IPS DF 6.9 (cell line): ENCODE data around the gene LTBP1.

Experiments used
- DNase-seq: peaks from one replicate; pipeline ENCODE4 v3.0.0-alpha.2; 2013; ENCODE audit warnings: low read depth, low spot score
- H3K27ac ChIP-seq: one replicate; pipeline ENCODE4 v1.5.1; 2013; ENCODE audit warnings: low read length, control low read depth
- H3K27me3 ChIP-seq: 2 replicates; pipeline ENCODE4 v1.6.1; 2013; ENCODE audit warnings: mild to moderate bottlenecking, low read length; ENCODE audit not compliant: control insufficient read depth, insufficient read depth
- H3K36me3 ChIP-seq: 2 replicates; pipeline ENCODE4 v1.6.1; 2013; ENCODE audit warnings: low read length; ENCODE audit not compliant: control insufficient read depth, insufficient read depth
- H3K4me1 ChIP-seq: 2 replicates; pipeline ENCODE4 v1.6.1; 2013; ENCODE audit warnings: low read length; ENCODE audit not compliant: control insufficient read depth, insufficient read depth
- H3K4me3 ChIP-seq: 2 replicates; pipeline ENCODE4 v1.5.1; 2013; ENCODE audit warnings: mild to moderate bottlenecking, low read length
- H3K9me3 ChIP-seq: 2 replicates; pipeline ENCODE4 v1.6.1; 2013; ENCODE audit warnings: low read length, inconsistent platforms; ENCODE audit not compliant: control insufficient read depth, insufficient read depth
- WGBS: extraction: QIAGEN DNeasy Blood & Tissue Kit; methylation state at CpG from one replicate; pipeline ENCODE4 v1.1.7; 2013; ENCODE audit warnings: mixed read lengths, missing lambda C conversion rate; ENCODE audit not compliant: insufficient read length, insufficient coverage; 5-methylcytosine and 5-hydroxymethylcytosine counted together

LTBP1 gene

DNA sequence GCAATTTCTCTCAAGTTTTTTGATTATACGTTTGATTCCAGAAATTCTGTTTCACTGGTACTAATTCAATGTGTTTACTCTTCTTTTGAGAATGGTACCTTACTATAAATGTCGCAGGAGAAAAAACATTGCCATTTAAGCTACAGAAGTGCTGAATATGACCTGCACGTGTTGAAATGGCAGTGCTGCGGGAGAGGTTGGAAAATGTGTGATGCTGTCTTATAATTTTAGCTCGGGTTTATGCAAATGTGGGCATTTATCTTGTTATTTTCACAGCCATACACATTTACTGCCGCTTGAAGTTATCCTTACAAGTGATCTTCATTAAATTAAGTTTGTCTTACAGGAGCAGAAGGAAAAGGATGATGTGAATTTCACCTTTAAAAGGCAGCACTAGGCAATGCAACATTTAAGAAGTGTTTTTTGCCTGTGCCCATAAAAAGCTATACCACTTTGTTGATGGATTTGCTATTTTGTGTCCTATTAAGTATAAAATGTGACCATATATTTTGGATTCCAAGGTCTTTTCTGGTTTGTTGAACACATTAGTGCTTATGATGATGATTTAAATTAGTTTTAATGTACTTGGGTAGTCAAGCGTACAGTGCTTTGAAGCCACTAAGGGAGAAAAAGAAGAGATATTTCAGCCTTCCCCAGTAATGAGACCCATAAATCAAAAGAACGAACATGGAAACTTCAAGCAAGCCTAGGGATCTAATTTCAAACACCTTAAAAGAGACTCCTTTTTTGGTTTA lies 112.1 kb downstream of the LTBP1 start:
- Histone ChIP-seq H3K36me3 (no peaks in the 10 kb centered on the region), H3K4me3 (no peak overlapping the region), H3K27me3 (no peaks in the 10 kb centered on the region), H3K9me3 (no peaks in the 10 kb centered on the region), H3K27ac (no peak overlapping the region), H3K4me1 (peaks cover 3% of the 10 kb centered on the region; the same call in 1 of the 2 replicates)
- WGBS = no CpG with 5 or more reads among the region's 8 CpGs
- DNase-seq = no peak

DNA sequence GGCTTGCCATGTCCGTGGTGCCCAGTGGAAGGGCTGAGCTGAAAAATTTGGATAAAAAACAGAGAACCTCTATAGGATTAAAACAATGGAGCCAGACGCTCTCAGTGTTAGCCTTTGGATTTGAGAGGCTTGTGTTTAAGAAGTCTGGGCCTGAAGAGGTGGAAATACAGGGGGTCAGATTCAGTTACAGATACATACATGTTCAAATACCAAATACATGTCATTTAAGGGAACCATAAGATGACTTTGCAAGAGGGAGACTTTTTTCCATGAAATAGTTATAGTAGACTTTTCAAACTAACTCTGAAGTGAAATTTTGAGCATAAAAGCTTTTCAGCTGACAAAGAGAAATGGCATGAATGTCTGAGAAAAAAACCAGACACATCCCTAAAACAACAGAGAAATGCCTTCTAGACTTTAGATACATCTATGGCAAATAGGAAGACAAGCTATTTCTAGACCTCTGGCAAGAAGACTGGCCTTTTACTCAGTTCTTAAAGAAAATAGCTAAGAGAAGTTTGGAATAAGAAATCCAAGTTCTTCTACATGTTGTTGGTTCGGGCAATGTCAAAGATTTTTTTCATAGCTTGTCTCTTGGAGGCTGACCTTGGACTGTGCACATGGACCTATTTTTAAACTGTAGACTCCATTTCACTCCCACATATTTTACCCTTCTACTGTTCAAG lies 112.9 kb downstream of the LTBP1 start:
- peaks cover 3% of the 10 kb centered on the region; the same call in 1 of the 2 replicates for H3K4me1 ChIP-seq
- H3K9me3 ChIP-seq = no peaks in the 10 kb centered on the region
- no peak overlapping the region for H3K27ac ChIP-seq
- no peaks in the 10 kb centered on the region for H3K36me3 ChIP-seq
- H3K4me3 ChIP-seq = no peak overlapping the region
- DNase-seq = no peak
- H3K27me3 ChIP-seq = no peaks in the 10 kb centered on the region
- no CpG with 5 or more reads among the region's 3 CpGs for WGBS

DNA sequence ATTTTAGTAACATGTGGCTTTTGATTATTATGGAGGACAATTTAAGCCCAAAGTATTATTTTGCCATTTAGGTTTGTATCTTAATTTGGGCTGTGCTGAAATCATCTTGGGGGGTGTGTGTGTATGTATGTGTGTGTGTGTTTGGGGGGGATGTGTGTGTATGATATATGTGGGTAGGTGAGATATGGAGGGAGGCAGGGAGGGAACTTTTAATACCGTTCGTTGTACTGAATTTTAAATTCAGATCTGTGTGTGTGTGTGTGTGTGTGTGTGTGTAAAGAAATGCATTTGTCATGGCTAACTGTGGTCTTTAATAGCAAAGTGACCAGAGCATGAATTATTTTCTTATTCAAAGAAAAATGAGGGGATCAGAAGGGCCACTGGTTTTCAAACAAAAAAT lies 113.7 kb downstream of the LTBP1 start:
- WGBS = no CpG with 5 or more reads among the region's 2 CpGs
- Histone ChIP-seq H3K27ac (no peak overlapping the region), H3K4me1 (peaks cover 3% of the 10 kb centered on the region; the same call in 1 of the 2 replicates), H3K36me3 (no peaks in the 10 kb centered on the region), H3K4me3 (no peak overlapping the region), H3K9me3 (no peaks in the 10 kb centered on the region), H3K27me3 (no peaks in the 10 kb centered on the region)
- no peak for DNase-seq

DNA sequence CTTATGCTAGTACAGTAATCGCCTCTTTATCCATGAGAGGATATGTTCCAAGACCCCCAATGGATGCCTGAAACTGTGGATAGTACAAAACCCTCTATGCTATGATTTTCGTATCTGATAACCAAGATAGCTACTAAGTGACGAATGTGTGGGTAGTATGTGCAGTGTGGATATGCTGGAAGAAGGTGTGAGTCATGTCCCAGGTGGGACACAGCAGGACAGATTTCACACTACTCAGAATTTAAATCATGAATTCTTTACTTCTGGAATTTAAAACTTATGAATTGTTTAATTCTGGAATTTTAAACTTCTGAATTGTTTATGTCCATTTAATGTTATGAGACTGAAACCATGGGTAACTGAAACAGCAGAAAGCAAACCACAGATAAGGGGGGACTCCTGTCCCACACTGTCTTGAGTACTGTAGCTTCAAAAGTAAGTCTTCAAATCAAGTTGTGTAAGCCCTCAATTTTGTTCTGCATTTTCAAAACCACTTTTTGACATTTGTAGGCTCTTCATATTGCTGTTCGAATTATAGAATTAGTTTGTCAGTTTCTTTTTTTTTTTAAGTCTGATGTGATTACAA lies 116.0 kb downstream of the LTBP1 start:
- H3K9me3 ChIP-seq = no peaks in the 10 kb centered on the region
- H3K27me3 ChIP-seq = no peaks in the 10 kb centered on the region
- no CpG with 5 or more reads among the region's 4 CpGs for WGBS
- H3K4me3 ChIP-seq = no peak overlapping the region
- no peaks in the 10 kb centered on the region for H3K4me1 ChIP-seq
- no peaks in the 10 kb centered on the region for H3K36me3 ChIP-seq
- no peak overlapping the region for H3K27ac ChIP-seq
- no peak for DNase-seq

DNA sequence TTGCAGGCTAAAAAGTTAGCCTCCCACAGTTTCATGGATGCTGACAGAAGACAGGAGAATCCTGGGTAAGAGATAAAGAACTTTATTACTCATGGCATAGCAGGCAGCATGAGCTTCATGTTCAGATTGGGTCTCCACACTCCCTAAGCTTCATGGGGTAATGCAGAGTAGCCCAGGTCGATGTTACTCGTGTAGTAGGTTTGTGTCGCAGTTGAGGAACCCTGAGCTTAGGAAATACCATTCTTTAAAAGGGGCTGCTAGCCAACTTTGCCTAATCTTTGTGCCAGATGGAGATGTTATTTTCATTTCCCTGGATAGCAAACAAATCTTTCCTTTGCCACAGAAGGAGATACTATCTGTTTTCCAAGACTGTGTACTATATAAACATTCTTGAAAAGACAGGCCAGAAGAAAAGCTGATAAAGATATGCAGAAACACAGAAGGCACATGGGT lies 117.6 kb downstream of the LTBP1 start:
- no peak for DNase-seq
- Histone ChIP-seq H3K4me3 (no peak overlapping the region), H3K27me3 (no peaks in the 10 kb centered on the region), H3K36me3 (no peaks in the 10 kb centered on the region), H3K9me3 (no peaks in the 10 kb centered on the region), H3K4me1 (no peaks in the 10 kb centered on the region), H3K27ac (no peak overlapping the region)
- no CpG with 5 or more reads among the region's 3 CpGs for WGBS

DNA sequence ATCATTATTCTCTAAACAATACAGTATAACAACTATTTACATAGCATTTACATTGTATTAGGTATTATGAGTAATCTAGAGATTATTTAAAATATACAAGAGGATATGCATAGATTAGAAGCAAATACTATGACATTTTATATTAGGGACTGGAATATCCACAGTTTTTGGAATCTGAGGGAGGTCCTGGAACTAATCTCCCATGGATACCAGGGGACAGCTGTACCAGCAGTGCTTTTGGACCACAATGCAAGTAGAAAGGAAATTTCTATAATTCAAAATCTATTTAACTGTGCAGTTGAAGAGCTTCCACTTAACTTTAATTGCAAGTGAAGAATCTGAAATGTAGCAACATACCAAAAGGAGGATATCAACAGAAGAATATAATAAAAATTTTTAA lies 120.8 kb downstream of the LTBP1 start:
- Histone ChIP-seq H3K27ac (no peak overlapping the region), H3K27me3 (no peaks in the 10 kb centered on the region), H3K4me3 (no peak overlapping the region), H3K36me3 (no peaks in the 10 kb centered on the region), H3K4me1 (no peaks in the 10 kb centered on the region), H3K9me3 (no peaks in the 10 kb centered on the region)
- no peak for DNase-seq

DNA sequence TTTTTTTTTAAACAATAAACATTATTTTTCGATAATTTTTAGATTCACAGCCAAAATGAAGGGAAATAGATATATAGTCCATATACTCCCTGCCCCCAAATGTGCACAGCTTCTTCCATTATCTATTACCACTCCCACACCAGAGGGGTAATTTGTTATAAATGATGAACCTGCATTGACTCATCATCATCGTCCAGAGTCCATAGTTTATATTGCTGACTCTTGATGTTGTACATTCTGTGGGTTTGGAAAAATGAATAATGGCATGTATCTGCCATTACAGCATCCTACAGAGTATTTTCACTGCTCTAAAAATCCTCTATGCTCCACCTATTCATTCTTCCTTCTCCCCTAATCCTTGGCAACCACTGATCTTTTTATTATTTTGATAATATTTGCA lies 121.5 kb downstream of the LTBP1 start:
- no CpG with 5 or more reads among the region's 2 CpGs for WGBS
- H3K9me3 ChIP-seq = no peaks in the 10 kb centered on the region
- no peaks in the 10 kb centered on the region for H3K4me1 ChIP-seq
- no peak overlapping the region for H3K4me3 ChIP-seq
- no peak for DNase-seq
- H3K36me3 ChIP-seq = no peaks in the 10 kb centered on the region
- no peak overlapping the region for H3K27ac ChIP-seq
- no peaks in the 10 kb centered on the region for H3K27me3 ChIP-seq

DNA sequence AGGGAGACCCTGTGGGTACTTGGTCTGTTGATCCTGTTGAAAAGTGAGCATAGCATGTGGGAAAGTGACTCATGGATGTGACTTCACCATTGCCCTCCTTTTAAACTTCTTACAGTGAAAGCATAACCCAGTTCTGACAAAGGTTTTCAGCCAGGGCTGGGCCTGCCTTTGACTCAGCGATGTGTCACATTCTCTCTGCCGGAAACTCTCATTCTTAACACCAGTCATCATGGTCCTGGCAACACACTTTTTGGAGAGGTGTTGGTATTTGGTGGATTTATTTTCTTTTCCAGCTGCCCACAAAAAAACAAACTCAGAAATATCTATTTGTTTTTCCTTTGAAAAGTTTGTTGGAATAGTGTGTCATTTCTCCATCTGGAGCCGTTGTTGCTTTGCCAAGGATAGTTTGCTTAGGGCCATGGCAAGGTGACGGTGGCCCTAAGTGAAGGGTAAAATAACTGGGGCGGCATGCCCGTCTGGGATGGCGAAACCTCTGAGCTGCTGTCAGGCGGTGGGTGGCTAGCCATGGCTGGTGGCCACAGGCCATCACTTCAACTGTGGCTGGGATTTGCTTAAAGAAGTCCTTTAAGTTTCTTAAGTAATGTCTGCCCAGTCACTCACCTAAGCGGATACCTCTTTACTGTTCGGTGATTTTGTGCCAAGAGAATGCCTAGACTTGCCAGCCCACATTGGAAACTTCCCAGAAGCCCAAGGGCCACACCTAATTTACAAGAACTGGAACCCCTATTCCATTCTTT lies 123.3 kb downstream of the LTBP1 start:
- Histone ChIP-seq H3K27ac (no peak overlapping the region), H3K4me1 (no peaks in the 10 kb centered on the region), H3K9me3 (no peaks in the 10 kb centered on the region), H3K4me3 (no peak overlapping the region), H3K36me3 (no peaks in the 10 kb centered on the region), H3K27me3 (no peaks in the 10 kb centered on the region)
- DNase-seq = no peak
- no CpG with 5 or more reads among the region's 10 CpGs for WGBS

DNA sequence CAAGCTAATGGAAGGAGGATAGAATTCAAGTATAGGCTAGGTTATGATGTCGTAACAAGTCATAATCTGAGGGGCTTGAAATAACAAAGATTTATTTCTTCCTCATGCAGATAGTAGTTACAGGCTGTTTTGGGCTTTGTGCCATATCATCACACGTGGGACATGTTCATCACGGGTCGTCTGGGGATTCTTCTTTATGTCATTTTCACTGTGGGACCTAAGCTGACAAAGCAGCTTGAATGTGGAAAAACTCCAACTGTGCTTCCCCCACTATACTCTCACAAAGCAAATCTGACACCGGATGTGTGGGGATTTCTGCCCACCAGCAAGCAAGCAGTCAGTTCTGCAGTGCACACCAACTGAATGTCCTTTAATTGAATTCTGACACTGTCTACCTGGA lies 124.8 kb downstream of the LTBP1 start:
- no peaks in the 10 kb centered on the region for H3K4me1 ChIP-seq
- H3K36me3 ChIP-seq = no peaks in the 10 kb centered on the region
- H3K27me3 ChIP-seq = no peaks in the 10 kb centered on the region
- H3K9me3 ChIP-seq = no peaks in the 10 kb centered on the region
- no CpG with 5 or more reads among the region's 5 CpGs for WGBS
- no peak for DNase-seq
- H3K27ac ChIP-seq = no peak overlapping the region
- no peak overlapping the region for H3K4me3 ChIP-seq

DNA sequence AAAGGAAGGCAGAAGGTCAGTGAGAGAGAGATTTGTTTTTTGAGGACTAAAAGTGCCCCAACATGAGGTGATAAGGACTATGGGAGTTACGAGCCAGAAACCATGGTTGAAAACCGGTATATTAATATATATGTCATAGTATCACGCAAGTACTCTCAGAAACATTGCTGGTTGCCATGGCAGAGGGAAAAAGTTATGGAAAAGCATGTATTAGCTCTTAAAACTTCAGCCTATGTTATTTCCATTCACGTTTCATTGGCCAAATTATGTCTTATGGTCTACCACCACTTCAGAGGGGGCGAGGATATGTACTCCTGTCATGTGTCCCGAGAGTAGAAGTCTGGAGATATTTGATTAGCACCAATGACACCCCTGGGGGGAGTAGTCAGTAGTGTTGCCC lies 125.9 kb downstream of the LTBP1 start:
- Histone ChIP-seq H3K27ac (no peak overlapping the region), H3K36me3 (no peaks in the 10 kb centered on the region), H3K27me3 (no peaks in the 10 kb centered on the region), H3K9me3 (no peaks in the 10 kb centered on the region), H3K4me3 (no peak overlapping the region), H3K4me1 (no peaks in the 10 kb centered on the region)
- DNase-seq = no peak
- no CpG with 5 or more reads among the region's 6 CpGs for WGBS
